GM18499 (cell line): ENCODE measurements around the gene MPP3.
"Not testable (repeated sequence)": the region's sequence is repeated elsewhere in the genome, so short reads cannot be mapped to it uniquely, and the experiment has no call there.

Experiments used
- ATAC-seq: cut with Tn5 transposase; IDR thresholded peaks from one replicate; pipeline ENCODE4 v1.9.1; 2021; ENCODE audit warnings: moderate number of reproducible peaks; ENCODE audit not compliant: insufficient read depth, unreplicated experiment

Gene MPP3

GRCh38 chr17:43810226-43810715, 22.7 kb downstream of the MPP3 start:
- no peak for ATAC-seq

GRCh38 chr17:43809121-43809520, 23.8 kb downstream of the MPP3 start:
- ATAC-seq = no peak

DNA sequence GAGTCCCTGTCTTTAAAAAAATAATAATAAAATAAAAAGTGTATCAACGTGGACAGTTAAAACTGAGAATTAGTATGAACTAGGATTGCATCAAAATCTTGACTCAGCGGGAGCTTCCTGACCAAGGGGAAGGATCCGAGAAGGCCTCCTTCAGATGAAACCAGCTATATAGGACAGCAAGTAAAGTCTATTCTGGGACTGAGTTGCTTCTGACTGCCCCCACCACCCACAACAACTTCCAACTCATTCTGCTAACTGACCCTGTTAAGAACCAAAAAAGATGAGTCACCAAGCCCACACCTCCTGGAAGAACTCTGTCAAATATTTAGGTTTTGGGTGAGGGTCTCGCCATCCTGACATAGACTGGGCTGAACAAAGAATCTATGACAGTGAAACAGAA, 24.9 kb downstream of the MPP3 start:
- no peak for ATAC-seq

GRCh38 chr17:43805117-43805516, 27.8 kb downstream of the MPP3 start:
- no peak for ATAC-seq

- ATAC-seq = no peak
Measured at GRCh38 chr17:43803758-43804157, 29.2 kb downstream of the MPP3 start.

- ATAC-seq = no peak
Measured at GRCh38 chr17:43801844-43802243, 31.1 kb downstream of the MPP3 start.

- ATAC-seq = no peak
Measured at GRCh38 chr17:43800736-43801135, 32.2 kb downstream of the MPP3 start.

- no peak for ATAC-seq
Measured at GRCh38 chr17:43799047-43799446, 33.9 kb downstream of the MPP3 start.

DNA sequence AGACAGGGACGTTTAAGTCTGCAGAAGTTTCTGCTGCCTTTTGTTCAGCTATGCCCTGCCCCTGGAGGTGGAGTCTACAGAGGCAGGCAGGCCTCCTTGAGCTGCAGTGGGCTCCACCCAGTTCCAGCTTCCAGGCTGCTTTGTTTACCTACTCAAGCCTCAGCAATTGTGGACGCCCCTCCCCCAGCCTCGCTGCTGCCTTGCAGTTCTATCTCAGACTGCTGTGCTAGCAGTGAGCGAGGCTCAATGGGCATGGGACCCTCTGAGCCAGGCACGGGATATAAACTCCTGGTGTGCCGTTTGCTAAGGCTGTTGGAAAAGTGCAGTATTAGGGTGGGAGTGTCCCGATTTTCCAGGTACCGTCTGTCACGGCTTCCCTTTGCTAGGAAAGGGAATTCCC, 34.9 kb downstream of the MPP3 start:
- ATAC-seq = not testable (repeated sequence)

DNA sequence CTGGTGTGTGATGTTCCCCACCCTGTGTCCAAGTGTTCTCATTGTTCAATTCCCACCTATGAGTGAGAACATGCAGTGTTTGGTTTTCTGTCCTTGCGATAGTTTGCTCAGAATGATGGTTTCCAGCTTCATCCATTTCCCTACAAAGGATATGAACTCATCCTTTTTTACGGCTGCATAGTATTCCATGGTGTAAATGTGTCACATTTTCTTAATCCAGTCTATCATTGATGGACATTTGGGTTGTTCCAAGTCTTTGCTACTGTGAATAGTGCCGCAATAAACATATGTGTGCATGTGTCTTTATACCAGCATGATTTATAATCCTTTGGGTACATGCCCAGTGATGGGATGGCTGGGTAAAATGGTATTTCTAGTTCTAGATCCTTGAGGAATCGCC, 40.3 kb downstream of the MPP3 start:
- ATAC-seq = not testable (repeated sequence)

DNA sequence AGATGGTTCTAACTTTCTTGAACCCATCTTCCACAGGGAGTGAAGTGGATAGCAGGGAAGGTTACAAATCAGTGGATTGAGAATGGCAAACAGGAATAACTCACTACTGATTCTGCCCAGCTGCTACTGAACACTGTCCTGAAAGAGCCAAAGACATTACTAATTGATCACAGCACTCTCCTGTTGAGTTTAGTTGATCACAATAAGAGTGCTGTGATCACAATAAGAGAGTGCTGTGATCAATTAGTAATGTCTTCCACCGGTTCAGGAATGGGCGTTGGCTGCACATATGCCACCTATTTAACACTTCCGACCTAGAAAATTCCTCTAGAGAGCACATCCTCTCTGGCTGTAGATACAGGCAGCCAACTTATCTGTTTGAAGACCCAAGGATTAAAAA, 41.4 kb downstream of the MPP3 start:
- ATAC-seq = no peak

- no peak for ATAC-seq
Measured at GRCh38 chr17:43790311-43790940, 42.5 kb downstream of the MPP3 start.

GRCh38 chr17:43789482-43789881, 43.5 kb downstream of the MPP3 start:
- ATAC-seq = no peak

- no peak for ATAC-seq
Measured at GRCh38 chr17:43788540-43788939, 44.4 kb downstream of the MPP3 start.

DNA sequence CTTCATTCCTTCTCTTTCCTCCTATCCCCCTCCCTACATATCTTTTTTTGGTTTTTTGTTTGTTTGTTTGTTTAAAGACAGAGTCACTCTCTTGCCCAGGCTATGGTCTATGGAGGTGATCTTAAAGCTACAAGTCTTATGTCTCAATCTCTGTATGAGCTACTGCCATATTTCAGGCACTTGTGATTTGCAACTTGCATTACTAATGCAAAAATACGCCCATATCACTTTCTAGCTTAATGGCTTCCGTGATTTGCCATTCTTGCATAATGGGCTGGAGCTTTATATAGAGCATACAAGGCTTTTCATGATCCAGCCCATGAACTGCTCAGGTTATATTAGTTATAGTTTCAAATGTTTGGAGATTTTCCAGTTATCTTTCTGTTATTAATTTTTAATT, 45.2 kb downstream of the MPP3 start:
- no peak for ATAC-seq

DNA sequence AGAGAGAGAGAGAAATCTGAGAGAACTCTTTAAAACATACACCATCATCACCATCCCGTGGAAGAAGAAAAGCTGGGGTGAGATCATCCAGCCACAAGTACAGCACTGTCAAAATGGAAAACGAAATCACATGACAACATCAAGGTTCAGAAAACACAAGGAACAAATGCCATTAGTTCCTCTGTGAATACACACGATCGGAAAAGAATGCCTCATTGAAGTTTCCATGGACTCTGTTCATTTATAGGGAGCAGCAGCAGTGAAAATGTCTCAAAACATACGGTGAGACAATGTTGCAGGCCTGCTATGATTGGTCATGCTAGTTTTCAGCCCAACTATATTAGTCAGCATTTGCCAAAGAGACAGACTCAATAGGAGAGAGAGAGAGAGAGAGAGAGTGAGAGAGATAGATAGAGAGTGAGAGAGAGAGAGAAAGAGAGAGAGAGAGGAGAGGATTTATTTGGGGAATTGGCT, 48.3 kb downstream of the MPP3 start:
- ATAC-seq = no peak

DNA sequence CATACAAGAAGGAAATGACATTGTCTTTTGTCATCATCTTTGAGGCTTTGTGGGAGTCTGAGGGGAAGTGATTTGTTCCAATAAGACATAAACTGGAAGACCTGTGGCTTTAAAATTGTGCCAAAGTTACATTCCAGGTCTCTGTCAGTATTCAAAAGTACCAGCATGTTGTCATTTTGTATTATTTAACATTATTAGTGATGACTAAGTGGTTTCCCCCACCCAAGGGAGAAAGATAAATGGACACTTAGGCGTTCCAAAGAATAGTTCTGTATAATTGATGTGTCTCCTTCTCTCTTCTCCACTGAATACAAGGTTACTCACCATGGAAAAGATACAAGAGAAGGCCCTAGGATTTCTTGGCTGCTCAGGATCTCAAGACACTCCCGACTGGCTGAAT, 48.9 kb downstream of the MPP3 start:
- no peak for ATAC-seq

GRCh38 chr17:43782913-43783680, 49.8 kb downstream of the MPP3 start:
- ATAC-seq = no peak

DNA sequence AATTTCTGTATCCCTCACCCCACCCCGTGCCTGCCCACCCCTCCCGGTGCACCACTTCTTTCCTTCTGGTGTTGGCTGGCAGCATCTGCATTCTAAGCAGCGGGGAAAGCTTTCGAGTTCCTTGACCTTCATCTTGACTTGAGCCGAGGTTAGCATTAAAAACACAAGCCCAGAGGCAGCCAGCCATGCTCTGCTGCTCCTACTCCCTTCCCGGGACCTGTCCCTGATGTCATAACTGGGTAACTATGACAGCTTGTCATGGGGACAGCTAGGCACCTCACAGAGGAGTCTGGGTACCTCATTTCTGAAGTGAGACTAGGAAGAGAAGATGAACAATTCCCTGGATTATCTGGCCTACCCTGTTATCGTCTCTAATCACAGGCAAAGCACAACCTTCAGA, 52.8 kb downstream of the MPP3 start, which contains the start of gene CFAP97D1:
CFAP97D1 (plus strand) TSS at position 301 of the 400 bp plus-strand sequence; CDS start at position 329, 28 bp downstream.
- ATAC-seq = no peak

- no peak for ATAC-seq
Measured at GRCh38 chr17:43779145-43780125, 53.5 kb downstream of the MPP3 start.
